HG03558 (cell line): ENCODE results near the gene IGF2BP1.
"Not testable (repeated sequence)": the region's sequence is repeated elsewhere in the genome, so short reads cannot be mapped to it uniquely, and the experiment has no call there.

Experiments
- ATAC-seq: cut with Tn5 transposase; IDR thresholded peaks from one replicate; pipeline ENCODE4 v1.9.1; 2021; ENCODE audit warnings: moderate number of reproducible peaks; ENCODE audit not compliant: unreplicated experiment; ENCODE audit errors: extremely low read depth

The IGF2BP1 gene

DNA sequence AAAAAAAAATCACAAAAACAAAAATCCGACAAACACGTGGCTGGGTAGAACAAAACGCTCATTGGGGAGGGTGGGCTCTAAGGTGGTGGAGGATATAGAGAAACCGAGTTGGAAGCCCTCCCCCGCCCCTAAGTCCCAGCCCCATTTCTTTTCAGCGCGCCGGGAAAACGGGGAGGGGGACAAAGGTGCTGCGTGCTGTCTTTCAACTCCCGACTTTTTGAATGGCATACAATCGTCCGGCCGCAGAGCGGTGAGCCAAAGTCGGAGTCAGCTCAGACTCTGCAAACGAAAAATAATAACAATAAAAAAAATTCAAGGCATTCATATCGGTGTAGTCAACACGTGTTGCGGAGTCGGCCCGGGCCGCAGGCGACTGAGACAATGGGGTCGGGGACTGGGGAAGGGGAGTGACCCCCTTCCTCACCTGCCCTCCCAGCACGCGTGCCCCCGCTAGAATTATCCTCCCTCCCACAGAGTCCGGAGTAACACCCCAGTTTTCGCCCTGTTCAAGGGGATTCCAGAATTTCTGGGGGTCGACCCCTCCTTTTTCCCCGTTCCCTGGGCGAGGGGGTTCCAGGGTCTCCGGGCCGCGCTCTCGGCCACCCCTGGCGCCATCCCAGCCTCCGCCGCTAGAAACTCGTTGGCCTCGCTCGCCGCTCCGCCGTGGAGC, 1.7 kb upstream of the IGF2BP1 start:
- no peak for ATAC-seq

- ATAC-seq, result no peak
Measured at GRCh38 chr17:48995974-48996721, 1.0 kb upstream of the IGF2BP1 start.

DNA sequence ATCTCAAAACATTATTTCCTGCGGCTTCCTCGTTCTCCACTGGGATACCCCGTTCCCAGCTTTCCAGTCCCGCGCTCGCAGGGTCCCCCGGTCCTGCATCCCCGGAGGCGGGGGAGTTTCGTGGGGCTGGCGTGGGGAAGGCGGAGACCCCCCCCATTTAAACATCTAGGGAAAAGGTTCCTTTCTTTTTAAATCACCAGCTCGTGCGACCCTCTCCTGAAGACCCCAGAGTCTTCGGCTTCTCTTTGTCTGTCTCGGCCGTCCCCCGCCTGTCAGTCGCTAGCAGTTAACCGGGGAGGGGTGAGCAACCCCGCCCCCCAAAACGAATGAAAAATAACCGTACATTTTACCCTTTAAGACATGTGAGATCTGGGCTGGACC, 473 bp upstream of the IGF2BP1 start:
- no peak for ATAC-seq

GRCh38 chr17:48997827-48998586, 822 bp downstream of the IGF2BP1 start:
- ATAC-seq, result no peak

DNA sequence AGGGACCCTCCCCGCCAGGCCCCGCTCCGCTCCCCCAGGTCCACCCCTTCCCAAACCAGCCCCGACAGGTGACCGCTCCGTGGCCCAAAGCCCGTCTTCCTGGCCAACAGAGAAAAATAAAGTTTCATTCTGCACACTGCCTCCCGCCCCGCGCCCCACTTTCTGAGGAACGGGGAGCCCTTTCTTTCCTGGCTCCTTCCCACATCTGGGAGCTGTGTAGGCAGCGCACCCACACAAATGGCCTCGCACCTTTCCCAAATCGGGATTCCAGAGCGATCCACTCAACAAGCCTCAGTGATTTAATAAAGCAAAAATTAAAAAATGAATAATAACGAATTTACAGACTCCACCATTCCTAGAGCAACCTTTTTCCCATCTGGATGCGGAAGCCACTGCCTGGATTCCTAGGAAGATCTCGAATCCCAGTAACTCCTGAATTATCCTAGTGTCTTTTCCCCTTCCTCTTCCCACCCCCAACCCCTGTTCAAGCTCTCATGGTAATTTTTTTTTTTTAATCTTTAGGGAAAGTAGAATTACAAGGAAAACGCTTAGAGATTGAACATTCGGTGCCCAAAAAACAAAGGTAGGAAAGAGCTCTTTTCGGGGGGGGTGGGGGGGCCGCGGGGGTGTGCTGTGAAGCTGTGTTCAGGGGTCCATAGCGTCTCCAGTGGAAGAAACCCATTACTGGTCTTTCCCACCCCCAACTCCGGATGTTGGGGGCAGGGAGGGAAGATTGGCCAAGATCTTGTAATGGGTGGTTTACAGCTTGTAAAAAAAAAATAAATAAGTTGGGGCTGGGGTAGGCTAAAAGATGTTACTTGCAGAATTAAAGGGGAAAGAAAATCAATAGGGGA, 1.6 kb downstream of the IGF2BP1 start:
- ATAC-seq, result no peak

GRCh38 chr17:49000943-49001342, 3.8 kb downstream of the IGF2BP1 start:
- ATAC-seq, result no peak

GRCh38 chr17:49001671-49002070, 4.5 kb downstream of the IGF2BP1 start:
- ATAC-seq, result no peak

DNA sequence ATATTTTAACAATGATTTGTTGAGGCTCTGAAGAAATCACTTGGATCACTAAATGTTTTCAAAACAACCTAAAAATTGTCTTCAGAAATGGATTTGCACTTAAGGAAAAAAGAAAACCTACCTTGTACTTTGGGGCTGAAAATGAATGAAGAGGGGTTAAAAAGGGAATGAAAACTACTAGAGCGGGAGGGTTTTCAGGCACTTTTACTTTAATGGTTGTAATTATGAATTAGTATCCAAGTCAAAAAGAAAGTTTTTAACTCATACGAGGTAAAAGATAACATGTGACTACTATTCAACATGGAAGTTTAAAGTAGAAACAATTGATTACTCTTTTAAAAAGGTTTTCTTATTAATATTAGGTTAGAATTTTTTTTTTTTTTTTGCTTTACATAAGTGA, 5.1 kb downstream of the IGF2BP1 start:
- no peak for ATAC-seq

DNA sequence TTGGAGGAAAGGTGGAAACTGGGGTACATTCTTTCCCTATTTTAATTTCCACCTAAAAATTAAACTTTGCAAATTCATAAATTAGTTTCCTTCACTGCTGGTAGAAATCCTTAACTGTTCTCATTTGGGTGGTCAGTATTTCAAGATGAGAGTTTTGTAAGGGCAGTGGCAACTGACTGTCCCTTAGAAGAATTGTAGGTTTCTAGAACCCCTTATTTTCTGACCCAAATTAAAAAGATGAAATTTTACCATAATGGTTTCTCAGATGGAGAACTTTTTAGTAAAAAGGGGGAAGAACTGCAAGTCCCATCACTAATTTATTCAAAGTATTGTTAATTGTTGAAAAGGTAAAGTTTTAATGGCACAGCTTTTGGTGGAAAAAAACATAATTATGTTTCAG, 5.6 kb downstream of the IGF2BP1 start:
- no peak for ATAC-seq

DNA sequence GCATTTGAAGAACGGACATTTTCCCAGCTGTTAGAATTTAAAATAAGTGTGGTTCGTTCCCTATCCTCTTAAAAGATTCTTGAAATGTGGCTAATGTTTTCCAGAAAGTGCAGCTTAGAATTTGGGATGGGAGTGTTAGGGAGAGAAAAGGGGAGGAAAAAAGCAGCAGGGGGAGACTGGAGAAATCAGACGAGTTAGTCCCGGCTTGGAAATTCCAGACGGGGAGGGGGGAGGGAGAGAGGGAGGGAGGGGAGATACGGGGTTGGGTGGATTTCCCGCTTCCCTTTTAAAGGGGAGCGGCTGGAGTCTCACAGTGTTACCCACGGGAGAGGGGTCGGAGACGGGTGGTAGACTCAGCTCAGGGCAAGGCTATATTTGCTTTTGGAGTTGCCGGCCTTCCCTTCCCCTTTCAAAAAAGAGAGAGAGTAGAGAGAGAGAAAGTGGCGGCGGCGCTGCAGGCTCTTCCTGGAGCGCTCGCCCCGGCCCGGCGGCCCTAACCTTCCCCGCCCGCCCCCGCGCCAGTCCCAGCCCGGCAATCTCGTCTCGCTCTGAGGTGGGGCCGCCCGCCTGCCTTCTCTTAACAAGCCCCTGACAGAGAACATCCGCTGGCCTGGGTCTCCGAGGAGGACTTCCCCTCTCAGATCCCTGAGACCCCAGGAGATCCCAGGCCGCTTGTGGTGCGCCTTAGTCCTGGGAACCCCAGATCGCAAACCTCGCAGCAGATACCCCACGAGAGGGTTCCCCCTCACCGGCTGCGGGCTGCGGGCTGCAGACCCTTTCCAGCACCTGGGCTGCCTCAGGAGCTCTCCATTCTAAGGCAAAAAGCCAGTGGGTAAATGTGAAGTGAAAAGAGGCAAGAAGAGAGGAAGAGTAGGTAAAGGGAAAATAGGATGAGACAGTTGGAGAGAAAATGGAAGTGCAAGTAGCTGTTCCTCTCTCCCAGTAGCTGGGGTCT, 6.6 kb downstream of the IGF2BP1 start:
- ATAC-seq, result no peak

DNA sequence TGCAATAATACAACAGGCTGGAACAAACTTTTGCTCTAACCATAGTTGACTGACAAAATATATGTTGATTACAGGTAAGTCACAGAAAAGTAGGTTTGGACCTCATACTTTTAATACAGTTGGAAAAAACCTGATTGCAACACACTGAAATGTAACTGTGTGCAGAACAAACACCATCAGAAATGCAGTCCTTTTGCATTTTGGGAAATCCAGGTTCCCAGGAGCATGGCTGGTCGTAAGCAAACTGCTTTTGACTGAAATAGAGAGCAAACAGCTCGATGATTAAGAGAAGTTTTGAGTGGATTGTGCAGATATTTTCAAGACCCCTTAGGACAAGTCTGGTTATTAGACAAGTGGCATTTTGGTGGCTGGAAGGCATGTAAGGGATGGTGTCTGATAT, 8.0 kb downstream of the IGF2BP1 start:
- no peak for ATAC-seq

DNA sequence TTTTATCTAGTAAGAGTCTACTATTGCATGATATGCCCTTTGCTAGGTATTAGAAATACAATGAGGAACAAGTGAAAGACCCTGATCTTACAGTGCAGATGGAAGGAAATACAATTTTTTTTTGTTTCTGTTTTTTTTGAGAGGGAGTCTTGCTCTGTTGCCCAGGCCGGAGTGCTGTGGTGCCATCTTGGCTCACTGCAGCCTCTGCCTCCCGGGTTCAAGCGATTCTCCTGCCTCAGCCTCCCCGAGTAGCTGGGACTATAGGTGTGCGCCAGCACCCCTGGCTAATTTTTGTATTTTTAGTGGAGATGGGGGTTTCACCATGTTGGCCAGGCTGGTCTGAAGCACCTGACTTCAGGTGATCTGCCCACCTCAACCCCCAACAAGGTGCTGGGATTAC, 11.7 kb downstream of the IGF2BP1 start:
- not testable (repeated sequence) for ATAC-seq

- ATAC-seq, result no peak
Measured at GRCh38 chr17:49012769-49013255, 15.6 kb downstream of the IGF2BP1 start.

DNA sequence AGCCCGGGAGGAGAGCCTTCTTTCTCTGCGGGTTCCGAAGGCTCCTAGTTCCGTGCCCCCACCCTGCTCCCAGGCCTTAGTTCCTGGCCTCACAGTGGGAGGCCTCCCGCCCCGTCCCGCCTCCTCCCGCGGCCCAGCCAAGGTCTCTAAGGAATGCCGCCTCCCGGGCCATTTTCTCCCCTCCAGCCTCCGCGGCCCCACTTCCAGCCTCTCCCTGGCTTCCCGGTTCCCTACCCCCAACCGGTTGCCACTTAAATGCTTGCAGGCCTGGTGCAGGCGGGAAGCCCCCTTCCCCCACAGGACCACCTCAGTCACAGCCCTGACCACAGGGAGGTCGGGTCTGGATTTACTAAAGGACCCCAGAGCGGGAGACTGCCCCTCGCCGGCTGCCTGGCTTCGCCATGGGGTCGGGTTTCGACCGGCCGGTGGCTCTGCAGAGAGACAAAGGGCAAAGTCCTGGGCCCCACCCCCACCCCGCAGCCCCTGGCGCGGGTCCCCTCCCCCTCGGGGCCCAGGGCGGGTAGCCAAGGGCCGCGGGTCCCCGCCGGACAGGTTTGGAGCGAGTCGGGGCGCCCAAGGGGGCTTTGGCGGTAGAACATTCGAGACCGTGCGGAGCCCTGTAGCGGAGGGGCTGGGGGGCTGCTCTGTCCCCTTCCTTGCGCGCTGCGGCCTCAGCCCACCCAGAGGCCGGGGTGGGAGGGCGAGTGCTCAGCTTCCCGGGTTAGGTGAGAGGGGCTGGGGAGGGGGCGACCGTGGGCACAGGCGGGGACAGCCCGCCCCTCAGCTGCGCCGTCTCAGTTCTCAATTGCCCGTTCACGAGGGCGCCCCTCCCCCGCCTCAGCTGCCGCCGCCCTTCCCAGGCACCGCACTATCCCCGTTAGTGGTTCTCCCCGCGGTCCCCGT, 16.4 kb downstream of the IGF2BP1 start:
- no peak for ATAC-seq

DNA sequence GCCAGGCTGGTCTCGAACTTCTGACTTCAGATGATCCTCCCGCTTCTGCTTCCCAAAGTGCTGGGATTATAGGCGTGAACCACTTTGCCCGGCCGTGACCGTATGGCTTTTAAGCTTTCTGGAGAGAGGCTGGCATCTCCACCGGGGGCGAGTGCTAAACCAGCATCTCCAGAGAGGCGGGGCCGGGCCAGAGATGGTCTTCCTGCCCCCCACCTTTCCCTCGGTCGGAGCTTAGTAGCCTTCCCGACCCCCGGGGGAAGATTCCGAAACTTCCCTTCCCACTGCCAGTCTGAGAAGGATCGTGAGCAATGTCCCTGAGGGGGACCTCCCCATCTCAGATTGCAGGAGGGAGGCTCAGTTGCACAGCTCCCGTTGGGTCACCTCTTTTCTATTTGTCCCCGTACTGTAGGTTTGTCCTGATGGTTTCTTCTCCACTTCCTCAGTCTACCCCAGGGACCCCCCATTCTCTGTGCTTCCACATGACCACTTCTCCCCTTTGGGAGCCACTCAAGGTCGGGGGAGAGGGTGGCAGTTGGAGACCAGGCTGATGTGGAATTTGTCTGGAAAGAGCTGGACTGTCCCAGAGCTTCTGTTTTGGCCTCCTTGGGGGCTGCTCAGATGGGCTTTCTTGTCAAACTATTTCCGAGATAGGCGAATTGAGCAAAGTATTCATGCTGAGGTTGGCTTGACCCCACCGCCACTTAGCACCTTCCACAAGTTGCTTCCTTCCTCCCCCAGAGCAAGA, 18.2 kb downstream of the IGF2BP1 start:
- ATAC-seq, result no peak

DNA sequence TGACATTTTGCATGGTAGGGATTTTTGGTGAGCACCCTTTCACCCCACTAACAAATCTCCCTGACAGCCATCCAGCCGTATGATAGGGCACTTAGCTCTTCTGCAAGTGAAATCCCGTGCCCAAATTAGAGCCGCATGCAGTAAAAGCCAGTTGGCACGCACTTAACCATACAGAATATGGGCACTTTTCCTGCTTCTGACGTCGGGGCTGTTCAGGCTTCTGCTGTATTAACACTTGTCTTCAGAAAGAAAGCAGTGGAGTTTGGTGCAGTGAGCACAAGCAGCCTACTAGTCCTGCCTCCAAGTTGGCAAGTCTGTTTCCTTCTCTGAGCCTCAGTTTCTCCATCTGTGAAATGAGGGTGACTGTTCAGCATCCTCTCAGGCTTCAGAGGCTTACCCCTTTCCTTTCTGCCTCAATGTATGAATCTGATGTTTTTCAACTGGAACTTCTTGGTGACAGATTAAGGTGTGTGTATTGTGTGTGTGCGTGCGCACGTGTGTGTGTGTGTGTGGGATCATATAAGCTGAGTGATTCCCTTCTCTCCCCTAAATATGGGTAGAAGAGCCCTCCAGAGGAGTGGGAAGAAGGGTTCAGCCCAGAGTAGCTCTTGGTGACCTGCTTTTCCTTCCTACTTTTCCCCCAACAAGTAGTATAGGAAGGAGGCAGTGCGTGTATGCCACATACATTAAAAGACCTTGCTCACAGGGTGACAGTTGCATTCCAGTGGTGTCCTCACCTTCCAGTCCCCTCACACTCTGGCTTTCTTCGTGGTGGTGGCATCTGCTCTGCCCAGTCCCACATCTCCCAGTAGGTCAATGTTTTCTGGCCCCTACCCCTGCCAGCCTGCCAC, 19.0 kb downstream of the IGF2BP1 start:
- ATAC-seq, result no peak
